ENCODE results near the gene VCL.
"Not testable (repeated sequence)": the region's sequence is repeated elsewhere in the genome, so short reads cannot be mapped to it uniquely, and the experiment has no call there.

The VCL gene

DNA sequence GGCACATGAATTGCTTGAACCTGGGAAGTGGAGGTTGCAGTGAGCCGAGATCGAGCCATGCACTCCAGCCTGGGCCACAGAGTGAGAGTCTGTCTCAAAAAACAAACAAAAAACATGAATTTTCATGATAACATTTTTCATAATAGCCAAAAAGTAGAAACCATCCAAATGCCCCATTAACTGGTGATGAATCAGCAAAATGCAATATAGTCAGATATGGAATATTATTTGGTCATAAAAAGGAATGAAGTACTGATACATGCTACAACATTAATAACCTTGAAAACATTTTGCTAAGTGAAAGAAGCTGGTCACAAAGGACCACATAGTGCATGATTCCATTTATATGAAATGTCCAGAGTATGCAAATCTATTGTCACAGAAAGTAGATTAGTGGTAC lies 24.5 kb upstream of the VCL start:
- no peak for DNase-seq

DNA sequence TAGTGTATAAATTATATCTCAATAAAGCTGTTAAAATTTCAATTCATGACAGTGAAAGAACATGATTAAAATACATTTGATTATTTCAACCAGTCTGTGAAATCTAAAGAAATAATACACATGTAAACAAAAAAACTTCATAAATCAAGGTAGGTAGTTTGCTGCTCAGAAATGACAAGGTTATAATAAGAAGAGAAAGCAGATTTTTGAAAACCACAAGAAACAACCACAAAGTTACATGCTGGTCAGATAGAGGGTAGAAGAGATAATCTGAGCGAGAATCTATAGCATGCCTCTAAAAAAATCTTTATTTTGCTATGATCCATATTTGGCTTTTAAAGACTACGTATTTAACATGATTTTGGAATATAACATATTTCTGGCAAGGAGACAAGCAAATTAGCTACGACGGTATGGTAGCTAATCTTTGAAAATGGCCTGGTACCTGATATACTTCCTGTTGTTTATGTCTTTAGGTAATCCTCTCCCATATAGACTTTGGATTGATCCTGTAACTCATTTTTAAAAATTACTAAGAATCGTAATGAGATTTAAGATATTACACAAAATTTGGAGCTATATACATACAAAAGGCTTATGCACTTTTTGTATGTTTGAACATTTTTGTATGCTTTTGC lies 23.5 kb upstream of the VCL start:
- DNase-seq, result no peak

DNA sequence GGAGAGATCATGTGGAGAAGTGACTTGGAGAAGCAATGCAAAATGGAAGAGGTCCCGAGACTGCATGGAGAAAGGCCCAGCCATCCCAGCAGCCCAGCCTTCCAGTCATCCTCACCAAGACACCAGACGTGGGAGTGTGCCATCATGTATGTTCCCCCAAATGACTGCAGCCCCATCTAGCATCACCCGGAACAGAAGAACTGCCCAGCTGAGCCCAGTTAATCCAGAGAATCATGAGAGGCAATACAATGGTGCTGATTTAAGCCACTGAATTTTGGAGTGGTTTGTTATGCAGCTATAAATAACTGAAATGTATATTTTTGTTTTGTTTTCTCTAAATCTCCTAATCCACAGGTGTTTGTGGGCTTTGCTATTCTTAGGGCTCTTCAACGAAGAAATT lies 22.5 kb upstream of the VCL start:
- DNase-seq, result no peak

DNA sequence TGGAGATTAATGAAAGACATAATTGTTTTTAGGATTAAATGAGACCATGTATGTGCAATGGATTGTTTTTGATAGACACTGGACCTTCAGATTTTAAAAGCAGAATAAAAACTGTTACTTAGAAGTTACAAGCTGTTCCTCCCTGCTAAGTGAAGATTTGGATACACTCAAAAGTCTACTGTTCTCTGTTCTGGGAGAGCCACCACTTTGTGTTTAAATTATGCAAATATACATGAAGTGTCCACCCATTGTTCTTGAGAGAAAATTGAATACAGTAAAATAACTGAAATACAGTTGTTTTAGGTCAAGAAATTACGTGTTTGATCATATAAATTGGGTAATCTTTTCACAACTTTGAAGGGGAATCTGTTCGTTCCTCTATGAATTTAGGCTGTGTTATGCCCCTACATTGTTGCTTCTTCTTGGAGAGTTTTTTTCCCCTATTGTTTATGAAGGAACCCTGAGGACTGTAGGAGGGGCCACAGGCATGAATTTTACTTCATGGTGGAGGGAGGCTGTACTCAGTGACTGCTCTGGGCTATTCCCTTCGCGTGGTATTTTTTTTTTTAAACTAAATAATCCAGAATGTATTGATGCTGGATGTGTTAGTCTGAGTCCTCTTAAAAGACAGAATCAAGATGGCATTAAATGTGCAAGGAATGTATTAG lies 18.6 kb upstream of the VCL start:
- DNase-seq, result no peak

DNA sequence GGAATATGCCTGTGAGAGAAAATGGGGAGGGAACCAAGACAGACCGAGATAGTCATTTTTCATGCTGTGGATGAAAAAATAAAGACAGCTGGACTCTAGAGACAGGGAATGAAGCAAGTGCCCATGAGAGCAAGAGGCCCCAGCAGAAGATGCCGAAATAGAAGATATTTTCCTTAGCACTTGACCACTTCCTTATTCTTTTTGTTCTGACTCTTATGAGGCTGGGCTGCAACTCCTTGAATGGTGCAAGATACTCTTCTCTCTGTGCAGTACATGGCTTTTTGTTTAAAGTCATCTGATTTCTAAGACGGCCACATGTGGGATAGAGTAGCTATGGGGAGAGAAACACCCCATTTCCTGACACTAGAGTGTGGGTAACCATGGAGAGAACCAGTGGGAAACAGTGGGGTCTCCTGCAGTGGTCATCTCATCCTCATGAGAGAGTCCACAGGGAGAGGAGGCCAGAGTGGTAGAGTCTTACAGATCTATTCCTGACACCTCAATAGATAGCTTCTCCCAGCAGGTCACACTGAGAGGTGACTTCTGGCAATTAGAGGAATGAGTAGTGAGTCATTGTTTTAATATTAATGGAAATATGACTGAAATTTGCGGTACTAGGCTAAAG lies 18.0 kb upstream of the VCL start:
- no peak for DNase-seq

DNA sequence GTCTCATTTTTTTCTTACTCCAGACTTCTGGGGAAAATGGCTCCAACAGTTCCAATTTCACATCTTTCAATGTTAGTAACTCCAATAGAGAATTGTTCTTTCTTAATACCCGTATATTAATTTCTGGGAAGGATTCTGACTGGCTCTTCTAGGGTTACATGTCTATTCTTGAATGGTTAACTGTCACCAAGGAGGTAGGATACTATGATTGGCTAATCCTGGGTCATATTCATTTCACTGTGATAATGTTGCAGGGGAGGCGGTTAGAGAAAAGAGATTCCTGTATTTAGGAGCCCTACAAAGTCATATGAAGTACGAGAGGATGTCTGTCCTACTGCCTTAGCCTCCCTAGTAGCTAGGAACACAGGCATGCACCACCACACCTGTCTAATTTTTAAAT lies 16.1 kb upstream of the VCL start:
- no peak for DNase-seq

DNA sequence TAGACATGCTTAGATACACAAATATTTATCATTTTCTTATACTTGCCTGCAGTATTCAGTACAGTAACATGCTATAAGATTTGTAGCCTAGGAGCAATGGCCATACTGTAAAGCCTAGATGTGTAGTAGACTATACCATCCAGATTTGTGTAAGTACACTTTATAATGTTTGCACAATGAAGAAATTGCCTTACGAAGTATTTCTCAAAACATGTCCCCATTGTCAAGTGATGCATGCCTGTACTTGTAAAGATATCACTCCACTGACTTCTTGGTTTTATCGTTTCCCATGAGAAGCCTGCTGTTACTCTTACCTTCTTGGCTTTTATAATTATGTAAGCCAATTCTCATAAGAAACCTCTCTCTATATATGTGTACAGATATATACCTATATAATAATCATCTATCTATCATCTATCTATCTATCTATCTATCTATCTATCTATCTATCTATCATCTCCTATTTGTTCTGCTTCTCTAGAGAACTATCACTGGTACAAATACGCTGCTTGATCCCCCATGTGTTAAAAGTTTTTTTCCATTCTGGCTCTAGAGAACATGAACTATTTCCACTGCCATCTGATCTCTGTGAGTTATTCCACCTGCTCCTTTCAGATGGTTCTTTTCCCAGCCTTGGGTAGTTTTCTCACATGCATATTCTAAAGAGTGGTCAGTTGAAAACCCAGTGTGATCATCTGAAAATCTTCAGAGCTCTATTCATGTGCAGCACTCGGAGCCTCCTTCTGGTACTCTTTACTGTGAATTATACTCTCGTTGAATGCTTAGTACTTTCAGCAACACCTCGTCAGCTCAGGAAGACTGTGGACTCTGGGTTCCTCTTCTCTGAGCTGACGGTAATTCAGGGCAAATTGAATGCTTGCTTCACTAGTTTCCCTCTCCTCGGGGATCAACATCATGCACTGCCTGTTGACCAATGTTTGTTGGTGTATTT lies 14.5 kb upstream of the VCL start:
- no peak for DNase-seq

DNA sequence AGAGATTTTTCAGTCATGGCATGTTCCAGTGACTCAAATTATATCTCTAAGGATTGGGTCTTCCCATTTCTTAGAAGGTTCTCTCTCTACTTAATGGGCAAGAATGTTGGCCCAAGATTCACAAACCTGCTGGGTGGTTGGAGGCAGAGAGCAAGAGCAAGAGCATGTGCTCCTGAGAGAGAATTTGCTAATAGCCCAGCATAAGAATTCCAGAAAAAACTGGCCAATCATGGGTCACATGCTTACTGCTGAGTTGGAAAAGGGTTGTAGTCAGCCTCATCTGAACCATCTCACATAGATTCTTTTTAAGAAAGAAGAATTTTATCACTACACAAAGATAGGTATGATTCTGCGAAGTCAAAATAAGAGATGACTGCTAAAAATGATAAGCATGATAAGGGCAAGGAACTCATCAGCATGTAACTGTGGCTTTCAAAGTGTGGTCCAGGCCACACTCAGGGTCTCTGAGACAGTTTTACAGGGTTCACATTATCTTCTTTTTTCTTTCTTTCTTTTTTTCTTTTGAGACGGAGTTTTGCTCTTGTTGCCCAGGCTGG lies 8.2 kb upstream of the VCL start:
- no peak for DNase-seq

DNA sequence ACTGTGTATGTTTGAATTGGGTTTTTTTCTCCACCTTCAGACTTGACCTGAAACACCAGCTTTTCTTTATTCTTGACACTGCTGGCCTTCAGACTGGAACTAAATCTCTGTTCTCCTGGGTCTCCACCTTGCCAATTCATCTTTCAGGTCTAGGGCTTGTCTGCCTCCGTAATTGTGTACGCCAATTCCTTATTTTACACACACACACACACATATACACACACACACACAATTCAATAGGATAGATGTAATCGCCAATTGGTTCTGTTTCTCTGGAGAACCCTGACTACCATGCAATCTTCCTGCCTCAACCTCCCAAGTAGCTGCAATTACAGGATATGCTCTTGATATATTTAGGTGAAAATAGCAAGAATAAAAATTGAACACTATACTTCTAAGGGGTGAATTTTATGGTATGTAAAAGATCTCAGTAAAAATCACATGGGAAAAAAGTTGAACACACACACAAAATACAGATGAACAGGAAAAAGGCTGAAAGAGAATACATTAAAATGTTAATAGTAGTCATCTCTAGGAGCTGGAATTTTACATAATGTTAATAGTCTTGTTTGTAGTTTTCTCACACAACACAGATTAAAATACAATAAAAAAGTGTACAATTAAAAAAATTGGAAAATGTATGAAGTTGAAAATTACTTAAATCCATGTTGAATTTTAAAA lies 6.6 kb upstream of the VCL start:
- DNase-seq, result no peak

DNA sequence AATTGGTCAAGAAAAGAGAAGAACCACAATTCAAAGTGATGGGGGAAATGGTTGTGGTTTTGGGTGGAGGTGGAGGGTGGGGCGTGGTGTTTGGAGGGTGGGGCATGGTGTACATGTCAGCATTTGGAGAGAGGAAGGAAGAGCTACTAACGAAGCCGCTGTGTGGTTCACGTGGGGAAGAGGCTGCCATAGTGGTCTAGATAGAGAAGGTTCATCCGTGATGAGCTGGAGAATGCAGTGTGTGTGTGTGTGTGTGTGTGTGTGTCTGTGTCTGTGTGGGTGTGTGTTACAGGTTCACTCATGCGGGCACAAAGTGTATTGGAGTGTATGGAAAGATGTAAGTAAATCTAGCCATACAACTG lies 6.1 kb upstream of the VCL start:
- no peak for DNase-seq

DNA sequence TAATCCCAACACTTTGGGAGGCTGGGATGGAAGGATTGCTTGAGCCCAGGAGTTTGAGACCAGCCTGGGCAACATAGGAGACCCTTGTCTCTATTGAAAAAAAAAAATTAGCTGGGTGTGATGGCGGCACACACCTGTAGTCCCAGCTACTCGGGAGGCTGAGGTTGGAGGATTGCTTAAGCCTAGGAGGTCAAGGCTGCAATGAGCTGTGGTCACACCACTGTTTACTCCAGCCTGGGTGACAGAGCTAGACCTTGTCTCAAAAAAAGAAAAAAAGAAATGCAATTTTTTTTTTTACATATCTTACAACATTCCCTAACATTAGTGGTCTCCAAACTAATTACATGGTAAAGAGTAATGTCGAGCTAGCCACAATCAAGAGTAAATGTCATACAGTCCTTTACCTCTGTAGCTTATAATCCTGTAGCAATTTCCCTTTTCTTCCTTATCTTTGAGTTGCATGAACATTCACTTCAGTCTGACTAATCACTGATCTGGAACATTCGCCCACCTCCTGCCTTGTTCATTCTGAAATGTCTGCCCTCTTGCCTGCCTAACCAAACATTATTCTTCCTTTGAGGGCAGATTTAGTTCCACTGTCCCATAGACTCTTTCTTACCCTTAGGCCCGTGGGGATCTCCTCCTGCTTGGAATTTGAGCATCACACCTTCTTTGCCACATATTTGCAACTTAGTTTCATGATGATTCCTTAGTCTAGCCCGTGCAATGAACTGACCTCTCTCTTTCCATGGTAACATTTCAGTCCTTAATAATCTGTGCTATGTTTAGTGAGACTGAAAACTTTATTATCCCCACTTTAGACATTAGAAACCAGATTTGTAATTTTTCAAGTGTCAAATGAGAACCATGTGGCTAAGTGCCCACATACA lies 4.8 kb upstream of the VCL start:
- no peak for DNase-seq

DNA sequence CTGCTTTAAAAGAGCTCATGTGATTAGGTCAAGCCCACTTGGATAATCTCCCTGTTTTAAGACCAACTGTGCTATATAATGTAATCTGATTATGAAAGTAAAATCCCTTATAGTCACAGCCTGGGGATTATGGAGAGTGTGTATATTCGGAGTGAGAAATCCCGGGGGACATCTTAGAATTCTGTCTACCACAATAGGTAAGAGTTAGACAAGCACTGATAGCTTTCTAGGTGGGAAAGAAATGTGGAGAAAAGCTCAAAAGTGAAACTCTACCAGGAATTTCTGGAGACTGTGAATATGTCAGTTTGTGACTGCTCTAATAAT lies 2.9 kb upstream of the VCL start:
- no peak for DNase-seq

DNA sequence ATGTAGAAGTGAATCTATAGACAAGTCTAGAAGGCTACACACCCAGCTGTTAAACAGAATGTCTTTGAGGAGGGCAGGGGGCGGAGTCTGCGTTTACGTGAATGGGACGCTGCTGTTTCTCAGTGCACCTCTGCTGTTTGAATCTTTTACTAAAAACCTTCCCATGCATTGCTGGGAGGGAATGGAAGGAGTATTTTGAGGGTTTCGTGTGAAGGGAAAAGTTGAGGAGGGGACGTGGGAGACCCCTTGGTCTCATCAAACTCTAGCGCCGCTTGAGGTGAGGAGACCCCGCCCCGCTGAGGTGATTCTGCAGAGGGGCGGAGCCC lies 492 bp upstream of the VCL start:
- no peak for DNase-seq

DNA sequence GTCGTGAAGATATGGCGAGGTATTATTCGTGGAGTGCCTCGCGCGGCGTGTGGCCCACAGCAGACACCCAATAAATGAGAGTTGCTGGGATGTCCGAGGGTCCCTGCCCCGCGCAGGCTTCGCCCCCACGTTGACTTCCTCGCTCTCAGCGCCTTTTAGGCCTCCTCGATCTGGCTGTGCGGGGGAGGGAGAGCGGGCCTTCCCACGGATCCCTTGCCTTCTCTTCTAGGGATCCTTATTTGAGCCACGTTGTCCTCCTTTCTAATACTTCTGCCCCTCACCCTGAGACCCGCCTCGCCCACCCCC lies 660 bp downstream of the VCL start:
- DNase-seq, result no peak

DNA sequence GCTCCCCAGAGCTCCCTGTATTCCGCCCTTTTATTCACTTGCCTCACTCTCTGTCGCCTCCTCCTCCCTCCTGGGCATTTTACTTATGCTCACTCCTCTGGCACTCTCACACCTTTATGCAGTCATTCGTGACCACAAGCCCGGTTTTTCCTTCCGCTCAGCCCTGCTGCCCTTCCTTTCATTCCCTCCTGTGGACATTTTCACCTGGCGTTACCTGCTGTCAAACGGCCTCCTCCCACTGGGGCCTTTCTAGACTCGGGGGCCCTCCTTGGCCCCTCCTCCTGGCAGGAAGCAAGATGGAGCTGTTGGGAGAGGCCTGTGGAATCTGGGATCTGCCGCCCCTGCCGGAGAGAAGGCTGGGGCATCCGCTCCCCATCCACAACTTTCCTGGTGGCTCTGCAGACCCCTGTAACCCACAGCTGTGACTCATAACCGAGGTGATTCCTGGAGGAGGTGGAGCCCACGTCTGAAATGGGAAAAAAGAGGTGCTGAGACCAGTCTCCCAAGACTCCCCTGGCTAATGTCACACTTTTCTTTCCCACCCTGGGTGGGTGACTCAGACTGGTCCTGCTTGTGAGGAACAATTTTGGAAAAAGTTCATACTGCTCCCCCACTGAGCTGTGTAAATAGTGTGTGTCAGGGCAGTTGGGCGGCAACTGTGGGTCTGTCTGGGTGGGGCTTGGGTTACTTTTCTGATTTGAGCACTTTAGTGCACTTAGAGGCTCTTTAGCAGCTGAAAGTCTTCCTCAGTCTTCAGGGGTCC lies 1.2 kb downstream of the VCL start:
- peak; percentile 92 for DNase-seq

DNA sequence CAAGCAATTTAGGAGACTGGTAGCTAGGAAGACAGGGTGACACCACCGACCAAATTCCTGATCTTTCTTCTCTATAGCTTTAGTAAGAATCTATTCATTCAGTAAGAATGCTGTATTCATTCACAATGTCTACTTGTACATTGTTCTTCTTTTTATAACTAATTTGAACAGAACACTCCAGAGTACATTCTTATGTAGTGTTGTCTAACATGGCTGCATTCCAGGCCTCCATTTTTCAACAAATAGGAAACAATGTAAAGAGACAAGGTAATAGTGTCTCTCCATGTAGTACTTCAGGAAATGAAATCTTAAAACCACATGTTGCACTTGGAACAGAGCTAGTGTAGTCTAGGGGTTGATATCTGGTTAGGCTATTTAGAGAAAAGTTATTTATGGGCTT lies 1.8 kb downstream of the VCL start:
- no peak for DNase-seq

DNA sequence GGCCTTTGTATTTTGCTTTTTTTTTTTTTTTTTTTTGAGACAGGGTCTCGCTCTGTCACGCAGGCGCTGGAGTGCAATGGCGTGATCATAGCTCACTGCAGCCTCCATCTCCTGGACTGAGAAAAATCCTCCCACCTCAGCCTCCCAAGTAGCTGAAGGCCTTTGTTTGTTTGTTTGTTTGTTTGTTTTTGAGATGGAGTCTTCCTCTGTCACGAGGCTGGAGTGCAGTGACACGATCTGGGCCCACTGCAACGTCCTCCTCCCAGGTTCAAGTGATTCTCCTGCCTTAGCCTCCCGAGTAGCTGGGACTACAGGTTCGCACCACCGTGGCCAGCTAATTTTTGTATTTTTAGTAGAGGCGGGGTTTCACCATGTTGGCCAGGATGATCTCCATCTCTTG lies 2.3 kb downstream of the VCL start:
- not testable (repeated sequence) for DNase-seq

DNA sequence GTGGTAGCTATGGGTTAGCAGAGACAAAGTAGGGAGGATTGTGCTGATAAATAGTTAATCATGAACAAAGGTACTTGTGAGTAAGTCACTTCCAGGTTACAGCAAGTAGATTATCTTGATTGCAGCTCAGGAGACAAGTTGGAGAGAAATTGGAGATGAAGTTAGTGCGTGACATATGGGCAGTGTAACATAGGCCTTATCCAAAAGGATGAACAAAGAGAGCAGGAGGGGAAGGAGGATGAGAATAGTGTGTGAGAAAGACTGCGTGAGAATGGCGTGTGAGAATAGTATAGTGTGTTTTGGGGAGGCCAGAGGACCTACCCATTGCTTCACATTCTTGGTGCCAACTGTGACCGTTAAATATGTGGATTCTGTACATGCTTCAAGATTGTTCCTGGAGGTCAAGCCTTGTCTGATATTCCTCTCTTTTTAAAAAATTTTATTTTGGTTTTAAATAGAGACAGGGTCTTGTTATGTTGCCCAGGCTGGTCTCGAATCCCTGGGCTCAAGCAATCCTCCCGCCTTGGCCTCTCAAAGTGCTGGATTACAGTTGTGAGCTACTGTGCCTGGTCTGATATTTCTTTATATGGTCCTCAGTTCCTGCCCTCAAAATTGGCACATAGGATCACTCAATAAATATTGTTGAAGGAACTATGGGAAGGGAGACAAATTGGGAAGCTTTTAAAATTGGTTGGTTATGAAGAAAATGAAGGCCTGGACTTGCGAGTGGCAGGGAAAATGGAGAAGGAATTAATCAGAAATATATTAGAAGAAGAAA lies 3.2 kb downstream of the VCL start:
- DNase-seq, result peak; percentile 26

DNA sequence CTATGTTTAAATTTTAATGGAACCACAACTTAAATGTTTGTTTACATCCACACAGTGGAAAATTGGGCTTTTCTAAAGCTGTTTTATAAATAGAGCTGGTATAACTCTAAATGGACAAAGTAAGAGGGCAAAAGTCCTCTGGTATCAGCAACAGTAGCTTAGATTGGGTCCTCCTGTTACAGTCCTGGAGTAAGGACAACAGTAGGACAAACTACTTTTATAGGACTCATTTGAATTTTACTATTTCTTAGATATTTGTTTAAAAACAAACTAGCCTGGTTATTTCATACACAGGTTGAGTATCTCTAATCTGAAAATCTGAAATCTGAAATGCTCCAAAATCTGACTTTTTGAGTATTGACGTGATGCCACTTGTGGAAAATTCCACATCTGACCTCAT lies 8.4 kb downstream of the VCL start:
- DNase-seq, result no peak

DNA sequence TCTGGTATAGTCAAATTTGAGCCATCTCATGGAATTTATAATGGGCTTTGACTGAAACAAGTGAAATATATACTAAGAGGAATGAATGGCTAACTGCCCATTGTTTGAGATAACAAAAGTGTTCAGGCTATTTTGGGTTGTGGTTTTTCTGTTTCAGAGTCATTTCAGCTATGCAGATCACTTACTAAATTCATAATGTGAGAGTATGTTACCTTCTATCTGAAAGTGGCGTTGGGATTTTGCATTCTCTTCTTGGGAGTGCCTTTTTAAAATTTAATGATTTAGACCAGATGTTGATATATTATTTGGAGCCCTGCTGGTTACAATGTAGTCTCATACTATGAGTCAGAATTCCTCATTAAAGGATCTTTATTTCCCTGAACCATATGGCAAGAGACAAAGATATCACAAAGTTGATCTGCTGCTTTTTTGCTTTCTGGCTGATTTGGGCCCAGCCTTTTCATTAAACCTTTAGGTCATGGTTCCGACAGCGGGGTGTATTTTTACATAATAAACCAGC lies 10.4 kb downstream of the VCL start:
- peak; percentile 91 for DNase-seq
